ENCODE data around the gene GTPBP6. TPM values are rescaled to one million over a fixed set of nuclear protein-coding genes. Genes with fewer than 3 reads are reported as not detected.

Gene GTPBP6
- total and polyA plus RNA-seq, 2 donors (not counting 3 experiments of a cell fraction or from before 2014, with no cell fraction given) = 39.1 to 63.5 TPM

- ChIA-PET CTCF (no interaction called here), POLR2A (no interaction called here)
- Histone ChIP-seq H4K20me1 (replicated peaks; ENCODE audit: control insufficient read depth, extremely low read depth, insufficient read depth, low read length) (no peaks in the 10 kb centered on the region), H3K9me1 (replicated peaks; ENCODE audit: control insufficient read depth, extremely low read depth, insufficient read depth, low read length) (no peaks in the 10 kb centered on the region), H3K27me3 (ENCODE audit: control insufficient read depth in 2 of 2, insufficient read depth in 2 of 2, low read length in 2 of 2) (no peaks in the 10 kb centered on the region), H3K4me3 (replicated peaks in 1 of 3; ENCODE audit: insufficient read depth in 1 of 3, low read depth in 1 of 3, low read length in 3 of 3) (no peak overlapping the region), H3K4me2 (ENCODE audit: insufficient read depth, low read length) (no peak overlapping the region), H3K27ac (ENCODE audit: insufficient read depth, low read depth, low read length) (no peak overlapping the region), H3K79me2 (ENCODE audit: control insufficient read depth, insufficient read depth, low read length) (no peaks in the 10 kb centered on the region), H3K36me3 (ENCODE audit: control insufficient read depth in 2 of 2, extremely low read depth in 1 of 2, insufficient read depth in 2 of 2, low read length in 2 of 2) (no peaks in the 10 kb centered on the region), H3K9me3 (replicated peaks; ENCODE audit: control insufficient read depth, insufficient read depth, low read length) (no peaks in the 10 kb centered on the region), H2AFZ (ENCODE audit: low read depth, low read length) (no peak overlapping the region), H3K9ac (replicated peaks; ENCODE audit: extremely low read depth, insufficient read depth, low read length) (no peak overlapping the region), H3K4me1 (ENCODE audit: control insufficient read depth, extremely low read depth, insufficient read depth, low read length) (no peaks in the 10 kb centered on the region)
- no peak for DNase-seq (ENCODE audit: low read depth, low spot score)
- BruUV-seq (replicated peaks) = no TSS peak
- dilution Hi-C loops (cut with MboI; ENCODE audit: extremely low pct_ligation_motif_present, low sequenced_read_pairs) = no loop called here
- no peak for FAIRE-seq
- TF ChIP-seq MAX (IDR thresholded peaks at IDR 0.05; ENCODE audit: insufficient read depth, insufficient read length) = no peak
- TF ChIP-seq JUN (IDR thresholded peaks at IDR 0.05; ENCODE audit: borderline replicate concordance, insufficient read depth, insufficient read length, low read depth) = no peak
- TF ChIP-seq GATA2 (IDR thresholded peaks at IDR 0.05; ENCODE audit: insufficient read depth, insufficient read length, low read depth, low read length) = no peak
- intact Hi-C loops (cut with micrococcal nuclease) = no loop called here
These were observed 60.1 kb downstream of the GTPBP6 start for GRCh38 chrX:258291-259040.

GRCh38 chrX:257681-258289, 60.8 kb downstream of the GTPBP6 start:
- Histone ChIP-seq H3K4me2 (ENCODE audit: insufficient read depth, low read length) (no peak overlapping the region), H3K4me3 (replicated peaks in 1 of 3; ENCODE audit: insufficient read depth in 1 of 3, low read depth in 1 of 3, low read length in 3 of 3) (no peak overlapping the region), H3K36me3 (ENCODE audit: control insufficient read depth in 2 of 2, extremely low read depth in 1 of 2, insufficient read depth in 2 of 2, low read length in 2 of 2) (no peaks in the 10 kb centered on the region), H3K9me1 (replicated peaks; ENCODE audit: control insufficient read depth, extremely low read depth, insufficient read depth, low read length) (no peaks in the 10 kb centered on the region), H3K79me2 (ENCODE audit: control insufficient read depth, insufficient read depth, low read length) (no peaks in the 10 kb centered on the region), H3K27me3 (ENCODE audit: control insufficient read depth in 2 of 2, insufficient read depth in 2 of 2, low read length in 2 of 2) (no peaks in the 10 kb centered on the region), H3K4me1 (ENCODE audit: control insufficient read depth, extremely low read depth, insufficient read depth, low read length) (no peaks in the 10 kb centered on the region), H3K27ac (ENCODE audit: insufficient read depth, low read depth, low read length) (no peak overlapping the region), H3K9ac (replicated peaks; ENCODE audit: extremely low read depth, insufficient read depth, low read length) (no peak overlapping the region), H2AFZ (ENCODE audit: low read depth, low read length) (no peak overlapping the region), H4K20me1 (replicated peaks; ENCODE audit: control insufficient read depth, extremely low read depth, insufficient read depth, low read length) (no peaks in the 10 kb centered on the region), H3K9me3 (replicated peaks; ENCODE audit: control insufficient read depth, insufficient read depth, low read length) (no peaks in the 10 kb centered on the region)
- ChIA-PET POLR2A (no interaction called here), CTCF (no interaction called here)
- intact Hi-C loops (cut with micrococcal nuclease) = no loop called here
- FAIRE-seq = no peak
- no TSS peak for BruUV-seq (replicated peaks)
- no peak for DNase-seq (ENCODE audit: low read depth, low spot score)
- TF ChIP-seq FOS (IDR thresholded peaks at IDR 0.05; ENCODE audit: borderline replicate concordance, insufficient read depth, low read length) = no peak
- TF ChIP-seq POLR2A (IDR thresholded peaks at IDR 0.05; ENCODE audit: low read depth, low read length) = no peak
- no peak for TF ChIP-seq EZH2 (IDR thresholded peaks at IDR 0.05; ENCODE audit: borderline replicate concordance, low read depth, low read length, severe bottlenecking)
- no peak for TF ChIP-seq POLR2AphosphoS5 (IDR thresholded peaks at IDR 0.05; ENCODE audit: insufficient read depth, low read depth, low read length)
- TF ChIP-seq MAX (IDR thresholded peaks at IDR 0.05; ENCODE audit: insufficient read depth, insufficient read length) = no peak
- no peak for TF ChIP-seq CTCF (IDR thresholded peaks at IDR 0.05; ENCODE audit: extremely low read depth in 1 of 2, insufficient read depth in 1 of 2, low read depth in 1 of 2, low read length in 2 of 2)
- no peak for TF ChIP-seq JUN (IDR thresholded peaks at IDR 0.05; ENCODE audit: borderline replicate concordance, insufficient read depth, insufficient read length, low read depth)
- dilution Hi-C loops (cut with MboI; ENCODE audit: extremely low pct_ligation_motif_present, low sequenced_read_pairs) = no loop called here
